ENCODE data around the gene FBXO21. TPM values are rescaled to one million over a fixed set of nuclear protein-coding genes. Genes with fewer than 3 reads are reported as not detected.

FBXO21 gene
- polyA plus RNA-seq, 1 donor (not counting 4 experiments of a cell fraction or from before 2014, with no cell fraction given): 21.9 TPM

DNA sequence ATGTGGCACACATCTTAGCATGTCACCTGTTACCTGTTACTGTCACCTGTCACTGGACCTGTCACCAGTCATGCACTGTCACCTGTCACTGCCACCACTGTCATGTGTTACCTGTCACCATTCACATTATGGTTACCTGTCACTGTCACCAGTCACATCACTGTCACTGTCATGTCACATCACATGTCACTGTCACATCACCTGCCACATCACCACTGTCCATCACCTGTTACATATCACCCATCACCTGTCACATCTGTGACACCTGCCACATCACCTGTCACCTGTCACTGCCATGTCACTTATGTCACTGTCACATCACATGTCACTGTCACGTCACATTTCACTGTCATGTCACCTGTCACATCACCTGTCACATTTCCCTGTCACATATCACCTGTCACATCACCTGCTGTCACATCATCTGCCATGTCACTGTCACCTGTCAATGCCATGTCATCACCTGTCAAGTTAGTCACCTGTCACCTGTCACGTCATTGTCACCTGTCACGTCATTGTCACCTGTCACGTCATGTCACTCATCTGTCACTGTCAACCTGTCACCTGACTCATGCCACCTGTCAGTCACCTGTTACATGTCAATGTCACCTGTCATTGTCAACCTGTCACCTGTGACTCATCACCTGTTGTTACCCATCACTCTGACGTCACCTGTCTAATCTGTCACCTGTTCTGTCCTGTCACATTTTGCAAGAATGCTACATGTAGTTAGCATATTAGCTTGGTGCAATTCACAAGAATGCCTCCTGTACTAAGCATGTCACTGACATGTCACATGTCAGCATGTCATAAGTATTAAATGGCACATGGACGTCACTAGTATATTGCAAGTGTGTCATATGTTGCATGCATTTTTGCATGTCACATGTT, 62.1 kb downstream of the FBXO21 start:
- Histone ChIP-seq H2AFZ (ENCODE audit: control insufficient read depth, low read length) (no peak overlapping the region), H3K4me2 (ENCODE audit: control insufficient read depth, extremely low read depth, insufficient read depth, low read depth, low read length) (no peak overlapping the region), H3K9ac (ENCODE audit: control insufficient read depth, extremely low read depth, insufficient read depth, low read length) (no peak overlapping the region), H3K4me3 (ENCODE audit: control insufficient read depth in 2 of 3, extremely low read depth in 1 of 3, insufficient read depth in 2 of 3, low read depth in 1 of 3, low read length in 3 of 3) (no peak overlapping the region), H3K36me3 (ENCODE audit: control insufficient read depth in 2 of 2, extremely low read depth in 1 of 2, insufficient read depth in 2 of 2, low read length in 2 of 2) (no peaks in the 10 kb centered on the region), H4K20me1 (ENCODE audit: control insufficient read depth, extremely low read depth, insufficient read depth, low read length) (no peaks in the 10 kb centered on the region), H3K4me1 (ENCODE audit: control insufficient read depth, extremely low read depth, insufficient read depth, low read length) (no peaks in the 10 kb centered on the region), H3K27ac (ENCODE audit: control insufficient read depth, insufficient read depth, low read length) (no peak overlapping the region), H3K79me2 (ENCODE audit: control insufficient read depth, insufficient read depth, low read length) (no peaks in the 10 kb centered on the region), H3K27me3 (ENCODE audit: control insufficient read depth, extremely low read depth, insufficient read depth, low read length) (no peaks in the 10 kb centered on the region), H3K9me3 (ENCODE audit: control insufficient read depth, low read depth, low read length) (peaks cover 19% of the 10 kb centered on the region), H3K9me1 (ENCODE audit: control insufficient read depth, extremely low read depth, insufficient read depth, low read length) (no peaks in the 10 kb centered on the region)
- dilution Hi-C loops (cut with MboI; ENCODE audit: extremely low pct_ligation_motif_present, low sequenced_read_pairs): no loop called here
- no peak for FAIRE-seq
- no peak for TF ChIP-seq EZH2 (IDR thresholded peaks at IDR 0.05; ENCODE audit: low read length)
- TF ChIP-seq, protein P1, sequence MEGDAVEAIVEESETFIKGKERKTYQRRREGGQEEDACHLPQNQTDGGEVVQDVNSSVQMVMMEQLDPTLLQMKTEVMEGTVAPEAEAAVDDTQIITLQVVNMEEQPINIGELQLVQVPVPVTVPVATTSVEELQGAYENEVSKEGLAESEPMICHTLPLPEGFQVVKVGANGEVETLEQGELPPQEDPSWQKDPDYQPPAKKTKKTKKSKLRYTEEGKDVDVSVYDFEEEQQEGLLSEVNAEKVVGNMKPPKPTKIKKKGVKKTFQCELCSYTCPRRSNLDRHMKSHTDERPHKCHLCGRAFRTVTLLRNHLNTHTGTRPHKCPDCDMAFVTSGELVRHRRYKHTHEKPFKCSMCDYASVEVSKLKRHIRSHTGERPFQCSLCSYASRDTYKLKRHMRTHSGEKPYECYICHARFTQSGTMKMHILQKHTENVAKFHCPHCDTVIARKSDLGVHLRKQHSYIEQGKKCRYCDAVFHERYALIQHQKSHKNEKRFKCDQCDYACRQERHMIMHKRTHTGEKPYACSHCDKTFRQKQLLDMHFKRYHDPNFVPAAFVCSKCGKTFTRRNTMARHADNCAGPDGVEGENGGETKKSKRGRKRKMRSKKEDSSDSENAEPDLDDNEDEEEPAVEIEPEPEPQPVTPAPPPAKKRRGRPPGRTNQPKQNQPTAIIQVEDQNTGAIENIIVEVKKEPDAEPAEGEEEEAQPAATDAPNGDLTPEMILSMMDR (optimal IDR thresholded peaks at IDR 0.05 in 1 of 3, IDR thresholded peaks at IDR 0.05 in 1 of 3, conservative IDR thresholded peaks at IDR 0.05 in 1 of 3; ENCODE audit: extremely low read depth in 1 of 3, insufficient read depth in 2 of 3, low read length in 3 of 3): no peak
- DNase-seq (ENCODE audit: low read depth, low spot score): no peak

DNA sequence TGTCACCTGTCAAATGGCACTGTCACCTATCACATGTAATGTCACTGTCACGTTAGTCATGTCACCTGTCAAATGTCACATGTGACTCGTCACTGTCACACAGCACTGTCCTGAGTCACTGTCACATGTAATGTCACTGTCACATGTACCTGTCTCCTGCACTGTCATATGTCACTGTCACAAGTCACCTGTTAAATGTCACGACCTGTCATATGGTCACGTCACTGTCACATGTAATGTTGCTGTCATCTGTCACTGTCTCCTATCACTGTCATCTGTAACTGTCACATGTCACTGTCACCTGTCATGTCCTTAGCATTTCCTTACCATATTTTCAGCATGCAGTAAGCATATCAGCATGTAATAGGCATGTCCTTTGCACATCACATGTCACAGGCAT, 63.9 kb downstream of the FBXO21 start:
- Histone ChIP-seq H3K9me1 (ENCODE audit: control insufficient read depth, extremely low read depth, insufficient read depth, low read length) (no peaks in the 10 kb centered on the region), H3K36me3 (ENCODE audit: control insufficient read depth in 2 of 2, extremely low read depth in 1 of 2, insufficient read depth in 2 of 2, low read length in 2 of 2) (no peaks in the 10 kb centered on the region), H2AFZ (ENCODE audit: control insufficient read depth, low read length) (no peak overlapping the region), H3K27ac (ENCODE audit: control insufficient read depth, insufficient read depth, low read length) (no peak overlapping the region), H3K4me1 (ENCODE audit: control insufficient read depth, extremely low read depth, insufficient read depth, low read length) (no peaks in the 10 kb centered on the region), H3K27me3 (ENCODE audit: control insufficient read depth, extremely low read depth, insufficient read depth, low read length) (no peaks in the 10 kb centered on the region), H4K20me1 (ENCODE audit: control insufficient read depth, extremely low read depth, insufficient read depth, low read length) (no peaks in the 10 kb centered on the region), H3K4me2 (ENCODE audit: control insufficient read depth, extremely low read depth, insufficient read depth, low read depth, low read length) (no peak overlapping the region), H3K4me3 (ENCODE audit: control insufficient read depth in 2 of 3, extremely low read depth in 1 of 3, insufficient read depth in 2 of 3, low read depth in 1 of 3, low read length in 3 of 3) (no peak overlapping the region), H3K9ac (ENCODE audit: control insufficient read depth, extremely low read depth, insufficient read depth, low read length) (no peak overlapping the region), H3K79me2 (ENCODE audit: control insufficient read depth, insufficient read depth, low read length) (no peaks in the 10 kb centered on the region), H3K9me3 (ENCODE audit: control insufficient read depth, low read depth, low read length) (peaks cover 19% of the 10 kb centered on the region)
- dilution Hi-C loops (cut with MboI; ENCODE audit: extremely low pct_ligation_motif_present, low sequenced_read_pairs): no loop called here
- no peak for FAIRE-seq
- no peak for DNase-seq (ENCODE audit: low read depth, low spot score)
- no peak for TF ChIP-seq EZH2 (IDR thresholded peaks at IDR 0.05; ENCODE audit: low read length)
- TF ChIP-seq, protein P1 (optimal IDR thresholded peaks at IDR 0.05 in 1 of 3, IDR thresholded peaks at IDR 0.05 in 1 of 3, conservative IDR thresholded peaks at IDR 0.05 in 1 of 3; ENCODE audit: extremely low read depth in 1 of 3, insufficient read depth in 2 of 3, low read length in 3 of 3): no peak
